Activated B cell treated with CpG ODN at 0.5 μM for 24 hours (primary cell): ENCODE results near the gene SYCE1L. TPM values are rescaled to one million over a fixed set of nuclear protein-coding genes. Genes with fewer than 3 reads are reported as not detected.
"Not testable (repeated sequence)": the region's sequence is repeated elsewhere in the genome, so short reads cannot be mapped to it uniquely, and the experiment has no call there.

Experiments used
- ATAC-seq: fragments of 200-7000 bp; cut with Tn5 transposase; one replicate; pipeline ENCODE4 v1.10.0; 2021; ENCODE audit warnings: low read depth, mild to moderate bottlenecking, moderate library complexity
- CTCF ChIA-PET: fragments of 350-600 bp; sonication (Branson Sonifier 250); formaldehyde crosslinking; loops from one replicate; lab custom pipeline; 2021; ENCODE audit warnings: antibody characterized with exemption; lab: Charles Lee
- POLR2A ChIA-PET: fragments of 350-600 bp; sonication (Branson Sonifier 250); formaldehyde crosslinking; loops from one replicate; lab custom pipeline; 2021; ENCODE audit warnings: antibody characterized with exemption; lab: Charles Lee
- DNase-seq: peaks from one replicate; pipeline ENCODE4 v3.0.0; 2022
- H3K27ac Mint-ChIP-seq: one replicate; pipeline ENCODE4 v1.8.0; 2020; ENCODE audit warnings: mixed read lengths
- H3K27me3 Mint-ChIP-seq: one replicate; pipeline ENCODE4 v1.8.0; 2021; ENCODE audit warnings: mixed read lengths
- H3K36me3 Mint-ChIP-seq: one replicate; pipeline ENCODE4 v1.8.0; 2021; ENCODE audit warnings: low read depth, mixed read lengths
- H3K4me1 Mint-ChIP-seq: one replicate; pipeline ENCODE4 v1.8.0; 2021; ENCODE audit warnings: mixed read lengths
- H3K4me3 Mint-ChIP-seq: one replicate; pipeline ENCODE4 v1.8.0; 2020; ENCODE audit warnings: mild to moderate bottlenecking, mixed read lengths
- H3K9me3 Mint-ChIP-seq: one replicate; pipeline ENCODE4 v1.8.0; 2020; ENCODE audit warnings: mixed read lengths
- intact Hi-C: fragments of 100-400 bp; cut with micrococcal nuclease; formaldehyde crosslinking; loops from one replicate; pipeline ENCODE4 v1.15.1; 2024
- total RNA-seq: library from RNA; stranded (reverse); gene quantifications from 2 replicates; pipeline ENCODE4 v1.2.3, GENCODE V29; 2022
- TF ChIP-seq, protein P1 (sequence below): fragments of 200-600 bp; IDR thresholded peaks from one replicate; pipeline ENCODE4 v1.8.0; 2022; ENCODE audit warnings: antibody characterized with exemption, mild to moderate bottlenecking

Gene SYCE1L, protein sequence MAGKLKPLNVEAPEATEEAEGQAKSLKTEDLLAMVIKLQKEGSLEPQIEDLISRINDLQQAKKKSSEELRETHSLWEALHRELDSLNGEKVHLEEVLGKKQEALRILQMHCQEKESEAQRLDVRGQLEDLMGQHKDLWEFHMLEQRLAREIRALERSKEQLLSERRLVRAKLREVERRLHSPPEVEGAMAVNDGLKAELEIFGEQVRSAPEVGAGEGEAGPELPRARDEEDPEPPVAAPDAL
- 5.1 and 6.3 TPM in 2 replicates for total RNA-seq

DNA sequence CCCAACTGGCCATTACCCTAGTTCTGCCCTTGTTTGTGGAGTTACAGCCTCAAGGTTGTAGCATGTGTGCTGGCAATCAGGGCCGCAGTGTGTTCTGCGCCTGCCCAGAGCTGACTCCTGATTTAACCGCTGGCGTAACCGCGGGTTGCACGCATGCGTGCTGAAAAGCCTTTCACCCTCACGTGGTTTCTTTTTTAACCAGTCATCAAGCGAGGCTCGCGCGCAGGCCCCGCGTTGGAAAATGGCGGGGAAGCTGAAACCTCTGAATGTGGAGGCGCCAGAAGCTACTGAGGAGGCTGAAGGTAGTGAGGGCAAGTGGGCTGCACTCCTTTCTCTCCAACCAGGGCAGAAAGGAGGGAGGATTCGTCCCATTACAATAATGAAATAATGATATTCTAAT lies at the start of gene SYCE1L:
SYCE1L (plus strand) TSS at position 198 of the 400 bp plus-strand sequence; CDS start at position 242, 44 bp downstream.
- POLR2A ChIA-PET = no interaction called here
- no peak for ATAC-seq
- no peak within 1 kb of the TSS for H3K27ac Mint-ChIP-seq
- DNase-seq = no peak
- H3K27me3 Mint-ChIP-seq = no peaks in the 10 kb centered on the region
- no peaks in the 10 kb centered on the region for H3K9me3 Mint-ChIP-seq
- TF ChIP-seq, protein P1, sequence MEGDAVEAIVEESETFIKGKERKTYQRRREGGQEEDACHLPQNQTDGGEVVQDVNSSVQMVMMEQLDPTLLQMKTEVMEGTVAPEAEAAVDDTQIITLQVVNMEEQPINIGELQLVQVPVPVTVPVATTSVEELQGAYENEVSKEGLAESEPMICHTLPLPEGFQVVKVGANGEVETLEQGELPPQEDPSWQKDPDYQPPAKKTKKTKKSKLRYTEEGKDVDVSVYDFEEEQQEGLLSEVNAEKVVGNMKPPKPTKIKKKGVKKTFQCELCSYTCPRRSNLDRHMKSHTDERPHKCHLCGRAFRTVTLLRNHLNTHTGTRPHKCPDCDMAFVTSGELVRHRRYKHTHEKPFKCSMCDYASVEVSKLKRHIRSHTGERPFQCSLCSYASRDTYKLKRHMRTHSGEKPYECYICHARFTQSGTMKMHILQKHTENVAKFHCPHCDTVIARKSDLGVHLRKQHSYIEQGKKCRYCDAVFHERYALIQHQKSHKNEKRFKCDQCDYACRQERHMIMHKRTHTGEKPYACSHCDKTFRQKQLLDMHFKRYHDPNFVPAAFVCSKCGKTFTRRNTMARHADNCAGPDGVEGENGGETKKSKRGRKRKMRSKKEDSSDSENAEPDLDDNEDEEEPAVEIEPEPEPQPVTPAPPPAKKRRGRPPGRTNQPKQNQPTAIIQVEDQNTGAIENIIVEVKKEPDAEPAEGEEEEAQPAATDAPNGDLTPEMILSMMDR = no peak
- CTCF ChIA-PET = no interaction called here
- intact Hi-C loops = no loop called here
- H3K4me1 Mint-ChIP-seq = peaks cover 2% of the 10 kb centered on the region
- H3K4me3 Mint-ChIP-seq = no peak within 1 kb of the TSS
- H3K36me3 Mint-ChIP-seq = peaks cover 59% of the 10 kb centered on the region

DNA sequence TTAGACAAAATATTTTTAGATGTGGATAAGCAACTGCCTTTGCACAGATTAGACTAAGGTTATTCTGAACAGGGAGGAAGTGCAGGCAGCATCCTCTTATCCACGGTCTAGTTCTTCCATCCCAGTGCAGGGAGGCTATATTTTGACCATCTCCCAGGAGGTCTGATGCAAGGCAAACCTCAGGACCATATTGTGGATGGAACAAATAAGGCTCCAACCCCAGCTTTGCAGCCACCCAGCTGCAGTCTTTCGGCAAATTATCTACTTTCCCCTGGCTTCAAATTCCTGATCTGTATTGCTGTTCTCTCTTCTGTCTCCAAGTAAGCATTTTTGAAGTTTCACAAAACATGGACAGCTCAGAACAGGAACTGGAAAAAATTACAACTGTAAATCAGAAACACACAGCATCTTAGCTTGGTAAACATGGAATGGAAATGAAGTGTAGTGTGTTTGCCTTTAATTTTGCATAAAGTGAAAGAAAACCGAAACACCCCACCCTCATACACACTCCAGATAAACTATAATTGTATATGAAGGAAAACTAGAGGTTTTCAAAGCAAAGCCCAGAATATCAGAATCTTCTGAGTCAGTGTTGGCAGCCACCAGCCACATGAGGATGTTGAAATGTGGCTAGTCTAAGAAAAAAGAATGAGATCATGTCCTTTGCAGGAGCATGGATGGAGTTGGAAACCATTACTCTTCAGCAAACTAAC lies 41.7 kb upstream of the SYCE1L start:
- H3K4me1 Mint-ChIP-seq = no peaks in the 10 kb centered on the region
- DNase-seq (no peak), ATAC-seq (no peak)
- no peak overlapping the region for H3K4me3 Mint-ChIP-seq
- TF ChIP-seq, protein P1 = no peak
- CTCF ChIA-PET = no interaction called here
- H3K9me3 Mint-ChIP-seq = no peaks in the 10 kb centered on the region
- intact Hi-C loops = no loop called here
- H3K27me3 Mint-ChIP-seq = peaks cover 15% of the 10 kb centered on the region
- no peaks in the 10 kb centered on the region for H3K36me3 Mint-ChIP-seq
- H3K27ac Mint-ChIP-seq = no peak overlapping the region
- POLR2A ChIA-PET = no interaction called here

DNA sequence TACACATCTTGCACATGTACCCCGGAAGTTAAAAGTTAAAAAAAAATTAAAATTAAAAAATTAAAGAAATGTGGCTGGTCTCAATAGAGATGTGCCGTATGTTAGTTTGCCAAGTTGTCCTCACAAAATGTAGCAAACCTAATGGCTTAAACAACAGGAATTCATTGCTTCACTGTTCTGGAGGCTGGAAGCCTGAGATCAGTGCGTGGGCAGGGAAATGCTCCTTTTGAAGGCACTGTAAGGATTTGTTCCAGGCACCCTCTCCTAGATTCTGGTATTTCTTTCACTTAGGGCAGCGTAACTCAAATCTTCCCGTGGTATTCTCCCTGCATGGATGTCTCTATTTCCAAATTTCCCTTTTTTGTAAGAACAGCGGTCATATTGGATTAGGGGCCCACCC lies 40.9 kb upstream of the SYCE1L start:
- H3K36me3 Mint-ChIP-seq = no peaks in the 10 kb centered on the region

DNA sequence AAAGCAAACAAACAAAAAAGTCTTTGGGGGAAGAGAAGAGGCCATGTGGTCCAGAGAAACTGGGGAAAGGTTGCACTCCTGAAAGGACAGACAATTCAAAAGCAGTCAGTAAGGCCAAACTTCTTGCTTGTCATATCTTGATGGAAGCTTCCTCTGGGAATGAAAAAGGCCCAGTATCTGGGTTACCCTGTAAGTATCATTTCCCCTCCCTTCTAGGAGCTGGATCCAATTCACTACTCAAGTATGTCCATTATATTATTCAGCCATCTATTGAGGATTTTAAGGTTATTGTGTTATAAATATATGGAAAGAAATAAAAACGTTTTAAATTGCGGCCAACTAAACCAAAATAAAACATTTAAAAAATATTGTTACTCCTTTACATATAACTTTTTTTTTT lies 34.2 kb upstream of the SYCE1L start:
- Mint-ChIP-seq H3K4me3 (no peak overlapping the region), H3K27me3 (peaks cover 22% of the 10 kb centered on the region), H3K4me1 (no peaks in the 10 kb centered on the region), H3K36me3 (no peaks in the 10 kb centered on the region), H3K27ac (no peak overlapping the region), H3K9me3 (no peaks in the 10 kb centered on the region)
- POLR2A ChIA-PET = no interaction called here
- CTCF ChIA-PET = no interaction called here
- TF ChIP-seq, protein P1 = no peak
- no peak for DNase-seq
- no peak for ATAC-seq
- intact Hi-C loops = no loop called here

More for the DNA sequence above, 40.9 kb upstream of the SYCE1L start:
- Mint-ChIP-seq H3K9me3 (no peaks in the 10 kb centered on the region), H3K27me3 (peaks cover 15% of the 10 kb centered on the region), H3K27ac (no peak overlapping the region), H3K4me1 (no peaks in the 10 kb centered on the region), H3K4me3 (no peak overlapping the region)
- TF ChIP-seq, protein P1 = no peak
- ChIA-PET CTCF (interaction anchor here (1.1 kb wide), 1 partner anchor 13 kb away, joined by 3 read pairs; no protein-coding TSS in a partner anchor), POLR2A (no interaction called here)
- intact Hi-C loops = no loop called here
- ATAC-seq (no peak), DNase-seq (no peak)

DNA sequence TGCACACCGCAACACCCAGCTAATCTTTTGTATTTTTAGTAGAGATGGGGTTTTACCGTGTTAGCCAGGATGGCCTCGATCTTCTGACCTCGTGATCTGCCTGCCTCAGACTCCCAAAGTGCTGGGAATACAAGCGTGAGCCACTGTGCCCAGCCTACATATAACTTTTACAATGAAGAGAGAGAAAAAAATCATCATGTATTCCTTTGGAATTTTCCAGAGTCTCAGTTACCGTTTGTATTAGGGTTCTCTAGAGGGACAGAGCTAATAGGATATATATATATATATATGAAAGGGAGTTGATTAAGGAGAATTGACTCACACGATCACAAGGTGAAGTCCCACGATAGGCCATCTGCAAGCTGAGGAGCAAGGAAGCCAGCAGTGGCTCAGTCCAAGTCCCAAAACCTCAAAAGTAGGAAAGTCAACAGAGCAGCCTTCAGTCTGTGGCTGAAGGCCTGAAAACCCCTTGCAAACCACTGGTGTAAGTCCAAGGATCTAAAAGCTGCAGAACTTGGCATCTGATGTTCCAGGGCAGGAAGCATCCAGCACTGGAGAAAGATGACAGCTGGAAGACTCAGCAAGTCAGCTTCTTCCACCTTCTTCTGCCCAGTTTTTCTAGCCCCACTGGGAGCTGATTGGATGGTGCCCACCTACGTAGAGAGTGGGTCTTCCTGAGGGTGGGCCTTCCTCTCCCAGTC lies 33.5 kb upstream of the SYCE1L start:
- H3K4me1 Mint-ChIP-seq, intact Hi-C loops, H3K36me3 Mint-ChIP-seq, ATAC-seq, POLR2A ChIA-PET, H3K27ac Mint-ChIP-seq, CTCF ChIA-PET, DNase-seq, H3K4me3 Mint-ChIP-seq, H3K9me3 Mint-ChIP-seq: not testable (repeated sequence)
- peaks cover 23% of the 10 kb centered on the region for H3K27me3 Mint-ChIP-seq
